ENCODE data around the gene TBCCD1. TPM values are rescaled to one million over a fixed set of nuclear protein-coding genes. Genes with fewer than 3 reads are reported as not detected.

TBCCD1 gene
- total RNA-seq, 1 experiment from 2014 or later = 14.5 TPM

DNA sequence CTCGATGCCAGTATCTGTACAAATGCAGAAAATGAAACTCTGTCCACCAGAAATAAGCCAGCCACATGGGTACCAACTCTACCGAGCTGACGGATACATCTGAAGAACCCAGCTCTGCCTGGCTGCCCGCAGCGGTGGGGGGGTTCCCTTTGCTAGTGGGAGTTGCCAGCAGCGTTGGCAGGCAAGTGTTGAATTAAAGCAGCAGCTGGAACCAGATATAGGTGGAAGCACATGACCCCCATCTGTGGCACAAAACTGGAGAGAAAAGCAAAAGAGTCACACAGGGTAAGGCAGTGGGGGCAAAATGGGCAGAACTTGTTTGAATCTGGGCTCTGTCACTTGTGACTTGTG is 40.9 kb downstream of the TBCCD1 start:
- BruUV-seq (replicated peaks) = no TSS peak
- no peak overlapping the region for H3K27ac ChIP-seq (ENCODE audit: low read length)
- DNase-seq (ENCODE audit: low read depth, low spot score) = no peak
- intact Hi-C loops (cut with micrococcal nuclease; ENCODE audit: unreplicated experiment) = no loop called here
- TF ChIP-seq, protein P1, sequence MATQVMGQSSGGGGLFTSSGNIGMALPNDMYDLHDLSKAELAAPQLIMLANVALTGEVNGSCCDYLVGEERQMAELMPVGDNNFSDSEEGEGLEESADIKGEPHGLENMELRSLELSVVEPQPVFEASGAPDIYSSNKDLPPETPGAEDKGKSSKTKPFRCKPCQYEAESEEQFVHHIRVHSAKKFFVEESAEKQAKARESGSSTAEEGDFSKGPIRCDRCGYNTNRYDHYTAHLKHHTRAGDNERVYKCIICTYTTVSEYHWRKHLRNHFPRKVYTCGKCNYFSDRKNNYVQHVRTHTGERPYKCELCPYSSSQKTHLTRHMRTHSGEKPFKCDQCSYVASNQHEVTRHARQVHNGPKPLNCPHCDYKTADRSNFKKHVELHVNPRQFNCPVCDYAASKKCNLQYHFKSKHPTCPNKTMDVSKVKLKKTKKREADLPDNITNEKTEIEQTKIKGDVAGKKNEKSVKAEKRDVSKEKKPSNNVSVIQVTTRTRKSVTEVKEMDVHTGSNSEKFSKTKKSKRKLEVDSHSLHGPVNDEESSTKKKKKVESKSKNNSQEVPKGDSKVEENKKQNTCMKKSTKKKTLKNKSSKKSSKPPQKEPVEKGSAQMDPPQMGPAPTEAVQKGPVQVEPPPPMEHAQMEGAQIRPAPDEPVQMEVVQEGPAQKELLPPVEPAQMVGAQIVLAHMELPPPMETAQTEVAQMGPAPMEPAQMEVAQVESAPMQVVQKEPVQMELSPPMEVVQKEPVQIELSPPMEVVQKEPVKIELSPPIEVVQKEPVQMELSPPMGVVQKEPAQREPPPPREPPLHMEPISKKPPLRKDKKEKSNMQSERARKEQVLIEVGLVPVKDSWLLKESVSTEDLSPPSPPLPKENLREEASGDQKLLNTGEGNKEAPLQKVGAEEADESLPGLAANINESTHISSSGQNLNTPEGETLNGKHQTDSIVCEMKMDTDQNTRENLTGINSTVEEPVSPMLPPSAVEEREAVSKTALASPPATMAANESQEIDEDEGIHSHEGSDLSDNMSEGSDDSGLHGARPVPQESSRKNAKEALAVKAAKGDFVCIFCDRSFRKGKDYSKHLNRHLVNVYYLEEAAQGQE (IDR thresholded peaks at IDR 0.05; ENCODE audit: insufficient read depth in 1 of 2, low read depth in 2 of 2, low read length in 1 of 2) = no peak
- TF ChIP-seq SIN3A (IDR thresholded peaks at IDR 0.05; ENCODE audit: borderline replicate concordance, insufficient read depth, low read depth, low read length) (no peak), TCF7L2 (IDR thresholded peaks at IDR 0.05; ENCODE audit: low read depth, low read length) (no peak), POLR2AphosphoS5 (IDR thresholded peaks at IDR 0.05; ENCODE audit: low read depth, low read length) (no peak)
- TF ChIP-seq, protein P2, sequence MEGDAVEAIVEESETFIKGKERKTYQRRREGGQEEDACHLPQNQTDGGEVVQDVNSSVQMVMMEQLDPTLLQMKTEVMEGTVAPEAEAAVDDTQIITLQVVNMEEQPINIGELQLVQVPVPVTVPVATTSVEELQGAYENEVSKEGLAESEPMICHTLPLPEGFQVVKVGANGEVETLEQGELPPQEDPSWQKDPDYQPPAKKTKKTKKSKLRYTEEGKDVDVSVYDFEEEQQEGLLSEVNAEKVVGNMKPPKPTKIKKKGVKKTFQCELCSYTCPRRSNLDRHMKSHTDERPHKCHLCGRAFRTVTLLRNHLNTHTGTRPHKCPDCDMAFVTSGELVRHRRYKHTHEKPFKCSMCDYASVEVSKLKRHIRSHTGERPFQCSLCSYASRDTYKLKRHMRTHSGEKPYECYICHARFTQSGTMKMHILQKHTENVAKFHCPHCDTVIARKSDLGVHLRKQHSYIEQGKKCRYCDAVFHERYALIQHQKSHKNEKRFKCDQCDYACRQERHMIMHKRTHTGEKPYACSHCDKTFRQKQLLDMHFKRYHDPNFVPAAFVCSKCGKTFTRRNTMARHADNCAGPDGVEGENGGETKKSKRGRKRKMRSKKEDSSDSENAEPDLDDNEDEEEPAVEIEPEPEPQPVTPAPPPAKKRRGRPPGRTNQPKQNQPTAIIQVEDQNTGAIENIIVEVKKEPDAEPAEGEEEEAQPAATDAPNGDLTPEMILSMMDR (IDR thresholded peaks at IDR 0.05) = no peak
- H3K9me3 ChIP-seq (ENCODE audit: control insufficient read depth, insufficient read depth, low read depth, low read length) = no peaks in the 10 kb centered on the region
- ChIA-PET CTCF (no interaction called here), POLR2A (interaction anchor here (0.6 kb wide), 1 partner anchor 223 kb away, joined by 3 read pairs; no protein-coding TSS in a partner anchor)
- no peaks in the 10 kb centered on the region for H3K36me3 ChIP-seq (ENCODE audit: control insufficient read depth, insufficient read depth, low read length)
- ATAC-seq = no peak
- H3K4me1 ChIP-seq (ENCODE audit: control insufficient read depth, insufficient read depth, low read length) = no peaks in the 10 kb centered on the region
- no peak overlapping the region for H3K4me3 ChIP-seq (ENCODE audit: low read depth in 2 of 2, low read length in 2 of 2)
- in situ Hi-C loops (cut with HindIII; ENCODE audit: low pct_unique_long_range_greater_than_20kb, low sequenced_read_pairs) = no loop called here
- H3K27me3 ChIP-seq (ENCODE audit: control insufficient read depth, insufficient read depth, low read length) = peaks cover 9% of the 10 kb centered on the region

DNA sequence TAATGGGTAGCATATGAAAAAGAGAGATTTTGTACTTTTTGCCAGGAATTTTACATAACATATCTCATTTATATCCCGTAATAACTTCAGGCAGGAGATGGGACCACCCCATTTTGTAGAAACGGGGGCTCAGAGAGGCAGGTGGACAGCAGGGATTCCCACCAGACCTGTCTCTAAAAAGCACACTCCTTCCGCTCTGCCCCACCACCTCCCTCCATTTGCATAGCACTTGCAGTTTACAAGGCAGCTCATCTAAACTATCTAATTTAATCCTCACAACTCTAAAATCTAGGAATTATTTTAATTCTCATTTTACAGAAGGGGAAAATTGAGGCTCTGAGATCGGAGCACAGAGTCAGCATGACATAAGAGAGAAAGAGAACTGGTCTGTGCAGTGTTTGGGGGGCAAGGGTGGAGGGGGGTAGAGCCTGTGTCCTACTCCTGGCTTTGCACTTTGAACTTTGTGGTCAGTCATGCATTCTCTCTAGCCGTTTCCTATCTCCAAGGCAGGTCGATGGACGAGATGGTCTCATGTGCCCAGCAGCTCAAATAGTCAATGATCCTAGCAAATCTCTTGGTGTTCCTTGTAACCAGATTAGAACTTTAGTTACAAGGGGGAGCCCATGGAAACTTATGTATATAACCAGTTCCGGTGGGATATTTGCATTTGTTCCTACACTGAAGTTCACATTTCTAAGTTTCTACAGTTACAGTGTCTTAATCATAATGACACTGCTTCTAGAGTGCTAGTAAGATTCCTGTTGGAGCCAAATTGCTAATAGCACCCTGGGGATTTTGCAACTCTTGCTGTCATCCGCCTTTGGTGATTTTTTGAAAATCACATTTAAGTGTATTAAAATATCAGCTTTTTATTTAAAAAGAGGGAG is 41.5 kb downstream of the TBCCD1 start:
- Histone ChIP-seq H3K4me3 (ENCODE audit: low read depth in 2 of 2, low read length in 2 of 2) (no peak overlapping the region), H3K36me3 (ENCODE audit: control insufficient read depth, insufficient read depth, low read length) (no peaks in the 10 kb centered on the region), H3K27ac (ENCODE audit: low read length) (no peak overlapping the region), H3K4me1 (ENCODE audit: control insufficient read depth, insufficient read depth, low read length) (no peaks in the 10 kb centered on the region), H3K27me3 (ENCODE audit: control insufficient read depth, insufficient read depth, low read length) (peaks cover 9% of the 10 kb centered on the region), H3K9me3 (ENCODE audit: control insufficient read depth, insufficient read depth, low read depth, low read length) (no peaks in the 10 kb centered on the region)
- DNase-seq (ENCODE audit: low read depth, low spot score) (no peak), ATAC-seq (no peak)
- TF ChIP-seq, protein P1 (IDR thresholded peaks at IDR 0.05; ENCODE audit: insufficient read depth in 1 of 2, low read depth in 2 of 2, low read length in 1 of 2) = no peak
- no peak for TF ChIP-seq SIN3A (IDR thresholded peaks at IDR 0.05; ENCODE audit: borderline replicate concordance, insufficient read depth, low read depth, low read length)
- TF ChIP-seq POLR2AphosphoS5 (IDR thresholded peaks at IDR 0.05; ENCODE audit: low read depth, low read length) = no peak
- ChIA-PET CTCF (no interaction called here), POLR2A (interaction anchor here (0.6 kb wide), 1 partner anchor 223 kb away, joined by 3 read pairs; no protein-coding TSS in a partner anchor)
- in situ Hi-C loops (cut with HindIII; ENCODE audit: low pct_unique_long_range_greater_than_20kb, low sequenced_read_pairs) (no loop called here), intact Hi-C loops (cut with micrococcal nuclease; ENCODE audit: unreplicated experiment) (no loop called here)
- BruUV-seq (replicated peaks) = no TSS peak

All from Panc1 (cell line).